ENCODE measurements around the gene UBASH3B. TPM values are rescaled to one million over a fixed set of nuclear protein-coding genes. Genes with fewer than 3 reads are reported as not detected.

Gene UBASH3B
- total RNA-seq, 4 donors from 2014 or later: 1.8 to 6.6 (median 3.4) TPM

DNA sequence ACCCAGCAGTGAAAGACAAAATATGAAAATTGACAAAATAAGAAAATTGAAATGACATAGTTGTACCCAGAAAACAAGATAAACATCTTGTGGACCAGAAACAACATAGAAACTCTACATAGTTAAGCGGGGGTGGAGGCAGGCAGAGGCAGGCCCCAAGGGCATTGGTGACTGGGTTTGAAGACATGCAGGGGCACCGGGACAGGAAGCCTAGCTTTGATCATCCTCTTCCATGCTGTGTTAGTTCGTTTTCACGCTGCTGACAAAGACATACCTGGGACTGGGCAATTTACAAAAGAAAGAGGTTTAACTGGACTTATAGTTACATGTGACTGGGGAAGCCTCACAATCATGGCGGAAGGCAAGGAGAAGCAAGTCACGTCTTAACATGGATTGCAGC is 149.3 kb downstream of the UBASH3B start:
- no peak for ATAC-seq
- peaks cover 0 to 3% of the 10 kb centered on the region in 2 donors for H3K36me3 ChIP-seq
- peaks cover 0 to 8% (median 0%) of the 10 kb centered on the region in 3 donors for H3K4me1 ChIP-seq
- H3K27me3 ChIP-seq: no peaks in the 10 kb centered on the region
- no peak overlapping the region for H3K27ac ChIP-seq
- no peak overlapping the region for H3K4me3 ChIP-seq
- no peaks in the 10 kb centered on the region for H3K9me3 ChIP-seq
- WGBS, 2 donors (ENCODE audit: low coverage in 1 of 2): 90 to 91% methylated on average over 6 of the region's 6 CpGs
- TF ChIP-seq, protein P1, sequence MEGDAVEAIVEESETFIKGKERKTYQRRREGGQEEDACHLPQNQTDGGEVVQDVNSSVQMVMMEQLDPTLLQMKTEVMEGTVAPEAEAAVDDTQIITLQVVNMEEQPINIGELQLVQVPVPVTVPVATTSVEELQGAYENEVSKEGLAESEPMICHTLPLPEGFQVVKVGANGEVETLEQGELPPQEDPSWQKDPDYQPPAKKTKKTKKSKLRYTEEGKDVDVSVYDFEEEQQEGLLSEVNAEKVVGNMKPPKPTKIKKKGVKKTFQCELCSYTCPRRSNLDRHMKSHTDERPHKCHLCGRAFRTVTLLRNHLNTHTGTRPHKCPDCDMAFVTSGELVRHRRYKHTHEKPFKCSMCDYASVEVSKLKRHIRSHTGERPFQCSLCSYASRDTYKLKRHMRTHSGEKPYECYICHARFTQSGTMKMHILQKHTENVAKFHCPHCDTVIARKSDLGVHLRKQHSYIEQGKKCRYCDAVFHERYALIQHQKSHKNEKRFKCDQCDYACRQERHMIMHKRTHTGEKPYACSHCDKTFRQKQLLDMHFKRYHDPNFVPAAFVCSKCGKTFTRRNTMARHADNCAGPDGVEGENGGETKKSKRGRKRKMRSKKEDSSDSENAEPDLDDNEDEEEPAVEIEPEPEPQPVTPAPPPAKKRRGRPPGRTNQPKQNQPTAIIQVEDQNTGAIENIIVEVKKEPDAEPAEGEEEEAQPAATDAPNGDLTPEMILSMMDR (IDR thresholded peaks at IDR 0.05): no peak
- TF ChIP-seq POLR2AphosphoS5 (IDR thresholded peaks at IDR 0.05) (no peak), EP300 (IDR thresholded peaks at IDR 0.05) (no peak), POLR2A (IDR thresholded peaks at IDR 0.05) (no peak)

DNA sequence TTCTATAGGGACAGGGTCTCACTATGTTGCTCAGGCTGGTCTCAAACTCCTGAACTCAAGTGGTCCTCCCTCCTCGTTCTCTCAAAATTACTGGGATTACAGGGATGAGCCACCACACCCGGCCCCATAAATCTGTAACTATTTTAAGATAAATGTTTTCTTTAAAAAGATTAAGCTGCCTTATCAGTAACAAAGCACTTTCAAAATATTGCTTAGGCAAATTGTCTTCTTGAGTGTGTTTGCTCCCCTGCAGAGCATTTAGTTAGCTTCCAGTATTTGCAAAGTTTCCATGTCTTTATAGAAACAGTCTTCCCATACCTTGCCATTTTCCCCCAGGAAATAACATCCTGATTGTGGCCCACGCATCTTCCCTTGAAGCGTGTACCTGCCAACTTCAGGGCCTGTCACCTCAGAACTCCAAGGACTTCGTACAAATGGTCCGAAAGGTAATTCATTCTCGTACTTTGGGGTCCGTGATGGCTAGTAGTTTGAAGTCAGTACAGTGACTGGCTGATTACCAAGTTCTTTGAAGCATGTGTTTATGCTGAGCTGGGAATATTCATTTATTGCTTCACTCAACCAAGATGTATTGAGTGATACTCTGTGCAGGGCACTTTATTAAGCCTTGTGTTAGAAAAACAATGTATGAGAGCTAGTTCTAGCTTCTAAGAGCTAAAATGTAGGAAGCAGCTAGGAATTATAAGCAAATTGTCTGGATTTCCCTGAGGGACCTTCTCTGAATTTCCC is 152.4 kb downstream of the UBASH3B start:
- no peaks in the 10 kb centered on the region for H3K9me3 ChIP-seq
- 80 to 84% methylated on average over 4 to 8 of the region's 8 CpGs for WGBS, 2 donors (ENCODE audit: low coverage in 1 of 2)
- H3K27ac ChIP-seq: peak overlapping the region in 1 of 4 donors; percentile 17
- H3K27me3 ChIP-seq: no peaks in the 10 kb centered on the region
- no peak overlapping the region for H3K4me3 ChIP-seq
- H3K36me3 ChIP-seq: no peaks in the 10 kb centered on the region
- TF ChIP-seq, protein P1 (IDR thresholded peaks at IDR 0.05): no peak
- no peak for ATAC-seq
- H3K4me1 ChIP-seq: peaks cover 0 to 8% (median 0%) of the 10 kb centered on the region in 3 donors

DNA sequence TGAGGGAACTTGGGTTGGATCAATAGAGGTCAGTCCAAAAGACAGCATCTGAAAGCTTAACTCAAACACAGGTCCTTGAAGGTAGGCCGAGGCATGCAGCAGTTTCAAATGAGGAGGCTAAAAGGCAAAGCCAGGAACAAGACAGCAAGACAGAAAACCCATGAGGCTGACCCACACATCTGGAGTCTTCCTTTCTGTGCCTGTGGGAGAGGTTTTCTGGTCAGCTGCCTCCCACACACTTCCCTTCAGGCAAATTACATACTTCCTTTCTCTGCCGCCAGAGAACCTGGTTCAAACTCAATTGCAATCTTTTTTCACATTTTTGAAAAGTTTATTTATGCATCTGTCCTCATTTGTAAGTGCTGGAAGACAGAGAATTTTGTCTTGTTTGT is 153.0 kb downstream of the UBASH3B start:
- ATAC-seq: no peak
- Histone ChIP-seq H3K4me3 (no peak overlapping the region), H3K36me3 (no peaks in the 10 kb centered on the region), H3K9me3 (no peaks in the 10 kb centered on the region), H3K27ac (peak overlapping the region in 1 of 4 donors; percentile 17), H3K27me3 (peaks cover 4% of the 10 kb centered on the region), H3K4me1 (peaks cover 0 to 8% (median 0%) of the 10 kb centered on the region in 3 donors)
- WGBS, 2 donors (ENCODE audit: low coverage in 1 of 2): 30% methylated on average over 1 of the region's 2 CpGs; no CpG with 5 or more reads in 1 of the 2 donors
- TF ChIP-seq, protein P1 (IDR thresholded peaks at IDR 0.05): no peak
- TF ChIP-seq POLR2A (IDR thresholded peaks at IDR 0.05) (no peak), POLR2AphosphoS5 (IDR thresholded peaks at IDR 0.05) (no peak), EP300 (IDR thresholded peaks at IDR 0.05) (no peak)

DNA sequence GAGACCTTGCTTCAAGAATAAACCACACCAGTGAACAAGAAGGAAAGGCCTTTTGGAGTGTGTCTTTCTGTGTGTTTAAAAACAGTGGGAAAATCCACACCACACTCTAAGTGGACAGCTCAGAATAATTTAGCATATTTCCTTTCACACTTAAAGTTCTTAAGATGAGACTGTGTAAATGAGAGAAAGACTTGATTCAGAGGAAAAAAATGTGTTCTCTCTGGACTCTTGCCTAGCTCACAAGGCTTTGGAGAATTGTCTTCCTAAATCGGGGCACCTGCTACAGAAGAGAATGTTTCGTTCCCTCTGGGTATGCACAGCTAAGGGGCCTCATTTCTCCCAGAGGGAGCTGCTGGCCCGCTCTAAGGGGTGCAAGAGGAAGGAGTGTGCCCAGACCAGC is 154.3 kb downstream of the UBASH3B start:
- Histone ChIP-seq H3K4me3 (no peak overlapping the region), H3K27me3 (peaks cover 5% of the 10 kb centered on the region), H3K27ac (no peak overlapping the region), H3K9me3 (no peaks in the 10 kb centered on the region), H3K4me1 (peaks cover 0 to 8% (median 0%) of the 10 kb centered on the region in 3 donors), H3K36me3 (no peaks in the 10 kb centered on the region)
- TF ChIP-seq, protein P1 (IDR thresholded peaks at IDR 0.05): no peak
- TF ChIP-seq POLR2A (IDR thresholded peaks at IDR 0.05) (no peak), POLR2AphosphoS5 (IDR thresholded peaks at IDR 0.05) (no peak), EP300 (IDR thresholded peaks at IDR 0.05) (no peak)
- 54 to 76% methylated on average over 3 of the region's 3 CpGs for WGBS, 2 donors (ENCODE audit: low coverage in 1 of 2)
- ATAC-seq: no peak

DNA sequence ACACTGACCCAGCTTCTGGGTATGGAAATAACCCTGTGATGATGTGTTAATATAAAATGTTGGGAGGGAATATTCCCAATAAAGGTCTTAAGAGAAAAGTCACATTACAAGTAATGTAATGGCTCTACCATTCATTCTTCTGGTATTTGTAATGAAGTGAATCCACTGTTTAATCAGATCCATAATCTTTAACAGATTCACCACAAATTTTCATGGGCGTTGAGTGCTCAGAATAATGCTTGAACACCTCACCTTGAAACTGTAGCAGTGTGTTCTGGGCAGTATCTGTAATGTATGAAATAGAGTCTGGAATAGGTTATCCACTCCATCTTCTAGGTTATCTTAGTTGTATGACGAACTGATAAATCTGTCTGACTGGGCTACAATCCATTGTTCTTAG is 156.2 kb downstream of the UBASH3B start:
- Histone ChIP-seq H3K36me3 (no peaks in the 10 kb centered on the region), H3K27me3 (peaks cover 5% of the 10 kb centered on the region), H3K4me3 (no peak overlapping the region), H3K27ac (no peak overlapping the region), H3K4me1 (peaks cover 0 to 12% (median 0%) of the 10 kb centered on the region in 3 donors), H3K9me3 (no peaks in the 10 kb centered on the region)
- 100% methylated on average over 1 to 2 of the region's 2 CpGs for WGBS, 2 donors (ENCODE audit: low coverage in 1 of 2)
- TF ChIP-seq EP300 (IDR thresholded peaks at IDR 0.05): no peak
- no peak for TF ChIP-seq POLR2A (IDR thresholded peaks at IDR 0.05)
- TF ChIP-seq POLR2AphosphoS5 (IDR thresholded peaks at IDR 0.05): no peak
- TF ChIP-seq, protein P1 (IDR thresholded peaks at IDR 0.05): no peak
- no peak for ATAC-seq

Data from gastroesophageal sphincter (tissue), 4 donors.